NCI-H1694 treated with DMSO at 0.1 percent for 48 hours (cell line): ENCODE data around the gene PTPRC.

ENCODE experiments used
- DNase-seq: peaks from one replicate; lab custom pipeline; 2025; lab: John Stamatoyannopoulos, UW

The PTPRC gene

DNA sequence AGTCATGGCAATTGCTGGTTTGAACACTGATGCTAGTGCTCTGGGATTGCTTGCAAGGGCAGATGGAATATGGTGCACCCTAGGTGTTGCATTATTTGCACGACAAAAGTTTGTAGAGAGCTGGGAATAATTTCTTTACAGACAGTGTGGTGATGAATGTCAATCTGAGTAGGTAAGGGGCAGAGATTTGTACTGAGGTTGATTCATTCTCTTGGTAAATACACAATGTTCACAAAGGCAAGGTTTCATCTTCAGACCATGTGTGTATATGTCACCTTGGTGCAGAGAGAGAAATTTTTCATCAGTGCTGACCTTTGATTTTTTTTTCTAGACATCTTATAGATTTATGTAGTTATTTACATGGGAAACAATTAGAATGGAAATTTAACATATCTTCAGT lies 5.0 kb downstream of the PTPRC start:
- DNase-seq = no peak

- no peak for DNase-seq
These were observed 8.2 kb downstream of the PTPRC start for GRCh38 chr1:198647055-198647454.

GRCh38 chr1:198648592-198648991 lies 9.8 kb downstream of the PTPRC start:
- no peak for DNase-seq

- DNase-seq = no peak
These were observed 10.6 kb downstream of the PTPRC start for GRCh38 chr1:198649232-198649967.

GRCh38 chr1:198649968-198650338 lies 11.1 kb downstream of the PTPRC start:
- DNase-seq = no peak

- no peak for DNase-seq
These were observed 11.7 kb downstream of the PTPRC start for GRCh38 chr1:198650506-198650905.

- DNase-seq = no peak
These were observed 13.0 kb downstream of the PTPRC start for GRCh38 chr1:198651650-198652400.

GRCh38 chr1:198653808-198654413 lies 15.1 kb downstream of the PTPRC start:
- DNase-seq = no peak

GRCh38 chr1:198655459-198656121 lies 16.8 kb downstream of the PTPRC start:
- DNase-seq = no peak

- DNase-seq = no peak
These were observed 17.7 kb downstream of the PTPRC start for GRCh38 chr1:198656500-198656932.

- no peak for DNase-seq
These were observed 18.8 kb downstream of the PTPRC start for GRCh38 chr1:198657550-198658064.

- DNase-seq = no peak
These were observed 21.8 kb downstream of the PTPRC start for GRCh38 chr1:198660341-198661261.

- DNase-seq = no peak
These were observed 24.0 kb downstream of the PTPRC start for GRCh38 chr1:198662821-198663220.

GRCh38 chr1:198664068-198664788 lies 25.4 kb downstream of the PTPRC start:
- DNase-seq = no peak

DNA sequence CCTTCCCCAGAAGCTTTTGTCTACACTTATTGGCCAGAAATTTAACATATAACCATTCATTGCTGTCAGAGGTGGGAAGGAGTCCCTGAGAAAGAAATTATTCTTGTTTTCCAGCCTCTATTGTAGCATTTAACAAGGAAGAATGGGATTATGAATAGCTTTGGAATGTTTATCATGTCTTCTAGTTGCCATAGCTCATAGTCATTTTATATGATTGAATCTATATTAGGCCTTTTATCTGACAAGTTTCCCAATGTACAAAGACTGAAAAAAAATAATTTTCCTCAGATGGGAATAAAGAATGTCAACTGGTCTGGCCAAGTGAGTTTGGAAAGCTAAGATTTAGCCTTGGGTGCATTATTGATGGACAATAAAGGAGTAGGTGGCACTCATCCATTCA lies 28.3 kb downstream of the PTPRC start:
- no peak for DNase-seq

GRCh38 chr1:198667807-198668206 lies 29.0 kb downstream of the PTPRC start:
- DNase-seq = no peak

DNA sequence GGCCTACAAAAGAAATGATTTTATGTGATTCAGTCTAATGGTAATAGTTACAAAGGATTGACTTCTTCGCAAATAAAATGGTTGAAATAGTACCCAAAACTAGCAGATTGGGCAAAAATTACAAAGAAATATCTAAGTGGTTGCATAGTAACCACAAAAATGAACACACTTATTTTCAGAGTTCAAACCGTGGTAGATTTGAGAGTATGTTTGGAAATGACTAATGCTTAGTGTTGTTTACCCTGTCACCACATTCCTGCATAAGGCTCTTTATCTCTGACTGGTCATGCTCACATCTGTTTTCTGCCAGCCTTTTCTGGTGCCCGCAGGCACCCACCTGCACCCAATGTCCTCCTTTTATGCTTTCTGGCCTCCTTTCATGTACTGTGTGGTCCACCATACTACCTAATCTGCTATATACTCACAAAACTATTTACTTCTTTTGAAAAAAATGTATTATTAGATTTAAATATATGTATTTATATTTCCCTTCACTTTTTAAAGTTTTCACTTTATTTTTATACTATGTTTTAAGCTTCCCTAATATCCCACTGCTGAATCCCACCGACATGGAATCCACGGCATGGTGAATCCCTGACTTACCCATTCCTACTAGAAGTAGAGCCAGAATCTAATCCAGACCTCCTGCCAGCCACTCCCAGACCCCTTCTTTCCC lies 30.3 kb downstream of the PTPRC start:
- no peak for DNase-seq

DNA sequence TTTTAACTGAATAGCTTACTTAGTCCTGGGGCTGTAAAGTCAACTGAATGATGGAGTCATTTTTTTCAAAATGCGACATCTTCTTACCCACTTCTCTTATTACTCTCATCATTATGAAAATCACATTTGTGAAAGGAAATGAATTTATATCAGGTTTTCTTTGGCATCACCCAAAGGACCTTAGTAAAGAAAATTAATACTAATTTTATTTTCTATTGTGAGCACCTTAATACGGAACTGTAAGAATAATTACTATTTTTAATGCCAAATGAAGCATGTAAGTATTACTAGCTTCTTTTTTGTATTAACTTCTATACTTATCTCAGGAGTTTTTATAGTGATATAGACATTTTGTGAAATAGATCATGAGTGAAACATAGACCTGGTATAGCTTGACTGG lies 30.9 kb downstream of the PTPRC start:
- DNase-seq = no peak

- DNase-seq = no peak
These were observed 32.3 kb downstream of the PTPRC start for GRCh38 chr1:198671136-198671535.

DNA sequence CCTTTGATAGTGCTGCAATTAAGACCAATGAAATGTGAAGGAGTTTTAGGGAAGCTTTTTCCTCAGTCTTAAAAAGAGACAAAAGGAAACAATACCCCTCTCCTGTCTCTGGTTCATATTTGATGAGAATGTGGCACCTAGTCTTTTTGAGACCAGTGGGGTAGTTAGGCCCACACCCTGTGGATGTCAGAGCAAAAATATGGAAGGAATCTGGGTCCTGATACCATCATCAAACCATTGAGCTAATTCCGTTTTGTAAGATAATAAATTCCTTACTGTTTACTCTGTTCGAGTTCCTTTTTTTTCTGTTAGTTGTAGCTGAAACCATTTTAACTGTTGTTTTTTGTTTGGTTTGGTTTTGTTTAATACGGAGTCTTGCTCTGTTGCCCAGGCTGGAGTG lies 33.3 kb downstream of the PTPRC start:
- no peak for DNase-seq
